C1 segment of cervical spinal cord (tissue), 14 donors: ENCODE measurements around the gene RAB11FIP5.

ENCODE experiments used
- DNase-seq, 14 donors: peaks; one replicate each; lab custom pipeline; 2025; lab: John Stamatoyannopoulos, UW

RAB11FIP5 gene

DNA sequence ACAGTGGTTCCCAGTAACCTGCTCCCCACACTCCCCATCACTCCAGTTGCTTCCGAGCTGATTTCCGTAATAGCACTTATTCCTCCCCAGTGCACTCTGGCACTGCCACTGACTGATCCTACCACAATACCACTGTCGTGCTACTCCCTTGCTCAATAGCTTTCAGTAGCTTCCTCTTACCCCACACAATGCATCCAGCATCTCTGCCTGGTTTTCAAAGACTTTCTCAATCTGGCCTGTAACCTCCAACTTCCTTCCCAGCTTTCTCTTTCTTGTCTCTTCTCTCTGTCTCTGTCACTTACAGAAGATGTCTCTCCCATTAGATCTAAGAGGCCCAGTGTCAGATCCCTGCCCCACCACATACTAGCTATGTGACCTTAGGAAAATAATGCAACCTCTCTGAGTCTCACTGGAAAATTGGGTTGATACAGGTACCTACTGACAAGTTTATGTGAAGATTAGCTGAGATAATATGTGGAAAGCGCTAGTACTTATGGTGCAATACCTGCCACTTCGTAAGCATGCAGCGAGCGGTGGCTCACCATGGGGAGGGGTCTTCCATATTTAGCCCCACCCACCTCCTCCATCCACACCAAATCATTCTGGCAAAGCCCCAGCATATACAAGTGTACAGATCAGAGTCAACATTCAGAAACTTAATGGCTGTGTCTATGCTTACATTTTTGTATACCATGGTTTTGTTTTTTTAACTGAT lies 77.9 kb downstream of the RAB11FIP5 start:
- no peak for DNase-seq

DNA sequence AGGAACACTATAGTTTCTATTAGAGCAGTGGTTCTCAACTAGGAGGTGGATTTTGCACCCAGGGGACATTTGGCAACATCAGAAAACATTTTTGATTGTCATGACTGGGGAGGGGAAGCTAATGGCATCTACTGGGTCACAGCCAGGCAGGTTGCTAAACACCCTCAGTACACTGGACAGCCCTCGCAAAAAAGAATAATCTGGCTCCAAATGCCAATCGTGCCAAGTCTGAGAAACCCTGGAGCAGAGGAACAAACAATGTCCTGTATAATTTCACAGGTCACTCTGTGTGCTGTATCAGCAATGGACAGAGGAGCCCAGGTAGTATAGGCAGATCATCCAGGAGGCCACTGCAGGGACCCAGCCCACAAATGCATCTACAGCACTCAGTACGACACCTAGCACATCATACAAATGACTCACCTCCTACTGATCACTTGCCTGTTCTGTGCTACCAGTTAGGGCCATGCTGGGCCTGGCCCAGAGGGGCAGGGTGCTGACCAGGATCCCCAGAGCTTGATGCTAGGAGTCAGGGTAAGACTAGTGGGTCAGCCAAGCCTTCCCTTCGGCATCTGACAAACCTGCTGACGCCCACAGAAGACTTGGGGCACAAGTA lies 78.9 kb downstream of the RAB11FIP5 start:
- DNase-seq: peak in 1 of 14 donors; percentile 6

DNA sequence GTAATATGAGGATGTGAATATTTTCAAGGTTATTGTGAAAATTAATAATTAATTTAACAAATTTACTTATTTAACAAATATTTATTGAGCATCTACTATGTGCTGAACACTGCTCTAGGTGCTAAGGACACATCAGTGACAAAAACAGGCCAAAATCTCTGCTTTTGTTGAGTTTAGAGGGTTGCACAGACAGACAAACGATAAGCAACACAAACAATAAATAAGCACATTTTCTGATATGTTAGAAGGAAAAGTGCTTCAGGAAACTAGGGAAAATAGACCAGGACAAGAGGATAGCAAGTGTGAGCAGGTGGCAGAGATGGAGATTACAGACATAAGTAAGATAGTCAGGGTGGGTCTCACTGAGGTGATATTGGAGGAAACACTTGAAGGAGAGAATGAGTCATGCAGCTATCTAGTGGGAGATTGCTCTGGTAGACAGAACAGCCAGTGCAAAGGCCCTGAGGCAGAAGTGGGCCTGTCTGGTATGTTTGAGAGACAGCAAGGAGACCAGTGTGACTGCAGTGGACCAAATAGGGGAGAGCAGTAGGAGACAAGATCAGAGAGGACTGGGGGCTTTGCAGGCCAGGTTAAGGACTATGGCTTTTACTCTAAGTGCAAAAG lies 79.5 kb downstream of the RAB11FIP5 start:
- no peak for DNase-seq

DNA sequence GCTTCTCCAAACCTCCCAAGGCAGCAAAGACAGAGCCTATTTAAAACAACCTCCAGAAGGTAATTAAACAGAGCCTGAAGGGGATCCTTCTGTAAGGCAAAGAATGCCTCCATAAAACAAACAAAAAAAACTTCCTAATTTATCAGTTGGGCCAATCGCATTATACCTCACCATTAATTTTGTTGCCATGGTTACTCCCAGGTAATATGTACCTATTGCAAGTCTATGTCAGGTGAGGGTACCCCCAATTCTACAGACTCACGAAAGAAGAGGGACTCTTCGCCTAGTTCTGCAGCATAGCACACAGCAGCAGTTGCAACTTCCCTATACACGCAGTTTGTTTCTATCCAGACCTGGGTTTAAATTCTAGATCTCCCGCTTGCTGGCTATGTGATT lies 80.0 kb downstream of the RAB11FIP5 start:
- DNase-seq: no peak

DNA sequence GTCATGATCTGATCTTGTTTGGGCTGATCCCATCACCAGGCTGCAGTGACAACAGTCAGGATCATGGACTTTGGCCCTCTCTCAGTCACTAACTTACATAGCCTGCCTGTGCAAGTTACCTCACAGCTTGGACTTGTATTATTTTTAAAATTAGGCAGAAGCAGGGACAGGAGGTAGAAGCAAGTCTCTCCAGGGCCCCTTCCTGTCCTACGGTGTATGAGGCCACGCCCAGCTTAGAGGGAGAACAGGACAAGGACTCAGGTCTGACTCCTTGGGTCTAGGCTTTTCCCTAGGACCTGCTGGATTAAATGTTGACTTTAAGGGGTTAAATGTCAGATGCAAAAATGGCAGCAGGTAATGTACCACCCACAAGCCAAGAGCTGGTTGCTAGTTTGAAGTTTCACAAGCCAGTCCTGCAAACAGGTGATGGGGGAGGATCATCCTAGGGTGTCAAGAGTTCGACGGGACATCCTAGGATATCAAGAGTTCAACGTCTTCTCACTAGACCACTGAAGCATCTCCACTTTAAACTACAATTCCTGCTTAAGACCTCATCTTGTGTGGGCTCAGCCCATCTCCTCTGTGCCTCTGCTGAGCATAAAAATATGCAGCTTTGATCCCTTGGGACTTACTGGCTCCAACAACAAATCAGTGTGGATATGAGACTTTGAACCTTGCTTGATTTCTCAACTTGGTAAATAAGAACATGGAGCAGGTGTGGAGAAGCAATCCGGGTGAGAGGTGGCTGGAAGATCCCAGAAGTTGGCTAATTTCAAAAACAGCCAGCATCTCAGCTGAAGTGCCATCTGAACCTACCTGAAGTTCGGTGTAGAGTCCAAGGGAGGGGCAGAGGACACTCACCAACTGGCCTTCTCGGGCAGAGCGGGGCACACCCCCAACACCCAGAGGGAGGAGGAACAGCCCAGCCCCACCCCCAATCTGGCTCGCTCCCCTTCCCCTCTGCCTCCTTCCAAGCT lies 80.7 kb downstream of the RAB11FIP5 start:
- no peak for DNase-seq

DNA sequence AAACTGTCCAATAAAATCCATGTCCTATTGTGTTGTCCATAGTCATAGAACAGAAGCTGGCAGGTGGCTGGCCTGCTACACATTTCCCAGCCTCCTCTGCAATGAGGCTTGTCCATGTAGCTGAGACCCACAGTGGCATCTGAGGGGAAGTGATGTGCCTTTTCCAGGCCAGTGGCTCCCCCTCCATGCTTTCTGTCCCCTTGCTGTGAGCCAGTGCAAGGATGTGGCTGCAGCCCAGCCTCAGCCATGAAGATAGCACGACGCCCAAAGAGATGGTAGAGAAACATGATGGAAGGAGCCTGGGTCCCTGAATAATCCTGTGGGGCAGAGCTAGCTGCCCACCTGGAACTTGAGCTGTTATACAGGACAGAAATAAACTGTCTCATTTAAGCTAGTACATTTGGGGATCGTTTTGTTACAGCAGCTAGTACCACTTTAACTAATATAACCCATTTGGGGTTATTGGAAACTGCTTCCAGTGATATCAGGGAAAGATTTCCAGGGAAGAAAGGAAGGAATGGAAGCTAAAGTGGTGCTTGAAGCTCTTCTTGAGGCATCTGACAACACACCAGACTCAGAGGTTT lies 81.6 kb downstream of the RAB11FIP5 start:
- DNase-seq: no peak

DNA sequence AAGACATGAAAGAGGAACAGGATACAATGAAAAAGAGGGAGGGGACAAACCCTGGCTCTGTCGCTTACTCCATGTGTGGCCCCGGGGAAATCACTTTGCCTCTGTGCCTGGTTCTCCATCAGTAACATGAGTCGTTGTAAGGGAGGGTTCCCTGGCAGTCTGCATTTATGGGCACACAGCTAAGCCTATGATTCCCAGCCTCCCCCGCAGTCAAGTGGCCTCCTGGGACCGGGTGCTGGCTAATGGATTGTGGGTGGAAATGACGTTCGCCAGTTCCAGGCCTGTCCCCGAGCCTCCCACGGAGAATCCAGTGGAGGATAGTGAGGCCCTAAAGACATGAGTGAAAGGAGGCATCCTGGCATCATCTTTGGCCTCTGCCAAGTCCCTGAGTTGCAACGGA lies 83.9 kb downstream of the RAB11FIP5 start:
- DNase-seq: no peak

DNA sequence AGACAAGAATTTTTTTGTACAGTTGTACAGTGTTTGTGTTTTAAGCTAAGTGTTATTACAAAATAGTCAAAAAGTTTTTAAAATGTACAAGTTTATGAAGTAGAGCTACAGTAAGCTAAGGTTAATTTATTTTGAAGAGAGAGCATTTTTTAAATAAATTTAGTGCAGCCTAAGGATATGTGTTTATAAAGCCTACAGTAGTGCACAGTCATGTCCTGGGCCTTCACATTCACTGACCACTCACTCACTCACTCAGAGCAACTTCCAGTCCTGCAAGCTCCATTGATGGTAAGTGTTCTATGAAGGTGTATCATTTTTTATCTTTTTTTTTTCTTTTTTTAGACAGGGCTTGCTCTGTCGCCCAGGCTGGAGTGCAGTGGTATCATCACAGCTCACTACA lies 85.4 kb downstream of the RAB11FIP5 start:
- no peak for DNase-seq

DNA sequence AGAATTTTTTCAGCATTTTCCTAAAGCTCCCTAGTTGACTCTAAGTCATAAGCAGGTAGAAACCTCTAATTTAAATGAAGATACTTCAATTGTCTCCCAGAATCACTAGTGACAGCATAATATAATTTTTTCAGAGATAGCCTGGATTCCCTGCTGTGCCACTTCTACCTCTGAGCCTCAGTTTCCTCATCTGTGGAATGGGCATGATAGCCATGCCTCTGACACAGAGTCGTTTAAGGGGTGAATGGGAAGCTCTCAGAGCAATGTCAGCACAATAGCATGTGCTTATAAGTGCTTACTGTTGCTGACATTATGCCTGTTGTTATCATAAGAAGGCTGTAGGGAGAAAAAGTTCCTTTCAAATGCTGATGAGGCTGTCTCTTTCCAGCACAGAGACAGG lies 89.3 kb downstream of the RAB11FIP5 start:
- no peak for DNase-seq
